ENCODE results near the gene SNX20.

Gene SNX20

GRCh38 chr16:50657241-50657640 lies 23.9 kb downstream of the SNX20 start:
- no peak for DNase-seq (ENCODE audit: low read depth)

GRCh38 chr16:50655558-50656055 lies 25.5 kb downstream of the SNX20 start:
- no peak for DNase-seq (ENCODE audit: low read depth)

DNA sequence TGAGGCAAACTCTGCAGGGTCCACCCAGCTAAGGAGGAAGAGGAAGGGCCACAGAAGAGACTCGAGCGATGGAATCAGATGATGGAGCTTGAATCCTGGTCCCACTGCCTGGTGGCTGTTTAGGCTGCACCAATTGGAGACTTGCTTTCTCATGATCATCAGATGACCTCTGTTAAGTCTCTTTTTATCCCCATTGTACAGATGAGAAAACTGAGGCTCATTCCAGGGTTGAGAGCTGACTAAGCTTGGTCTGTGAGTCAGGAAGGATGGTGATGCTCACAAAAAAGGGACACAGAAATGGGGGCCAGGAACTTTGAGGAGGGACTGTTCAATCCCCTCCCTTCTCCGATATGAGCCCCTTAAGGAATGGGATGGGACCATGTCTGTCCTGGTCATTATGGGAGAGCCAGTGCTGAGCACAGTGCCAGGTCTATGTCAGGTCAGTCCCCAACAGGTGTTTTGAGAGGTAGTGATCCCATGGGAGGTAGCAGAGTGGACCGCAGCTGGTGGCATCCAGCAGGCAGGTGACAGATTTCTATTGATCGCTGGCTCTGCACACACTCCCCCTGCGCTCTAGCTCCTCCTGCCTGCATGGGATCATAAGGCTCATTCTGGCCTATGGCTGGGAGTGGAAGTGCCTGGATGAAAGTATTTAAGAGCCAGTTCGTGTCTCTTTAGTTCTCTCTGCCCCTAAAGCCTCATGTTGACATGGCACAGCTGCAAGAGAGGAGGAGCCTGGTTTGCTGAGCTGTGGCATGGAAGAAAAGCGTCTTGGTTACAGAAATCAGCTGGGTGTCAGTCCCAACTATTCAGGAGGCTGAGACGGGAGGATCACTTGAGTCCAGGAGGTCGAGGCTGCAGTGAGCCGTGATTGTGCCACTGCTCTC lies 27.2 kb downstream of the SNX20 start:
- DNase-seq (ENCODE audit: low read depth) = no peak

DNA sequence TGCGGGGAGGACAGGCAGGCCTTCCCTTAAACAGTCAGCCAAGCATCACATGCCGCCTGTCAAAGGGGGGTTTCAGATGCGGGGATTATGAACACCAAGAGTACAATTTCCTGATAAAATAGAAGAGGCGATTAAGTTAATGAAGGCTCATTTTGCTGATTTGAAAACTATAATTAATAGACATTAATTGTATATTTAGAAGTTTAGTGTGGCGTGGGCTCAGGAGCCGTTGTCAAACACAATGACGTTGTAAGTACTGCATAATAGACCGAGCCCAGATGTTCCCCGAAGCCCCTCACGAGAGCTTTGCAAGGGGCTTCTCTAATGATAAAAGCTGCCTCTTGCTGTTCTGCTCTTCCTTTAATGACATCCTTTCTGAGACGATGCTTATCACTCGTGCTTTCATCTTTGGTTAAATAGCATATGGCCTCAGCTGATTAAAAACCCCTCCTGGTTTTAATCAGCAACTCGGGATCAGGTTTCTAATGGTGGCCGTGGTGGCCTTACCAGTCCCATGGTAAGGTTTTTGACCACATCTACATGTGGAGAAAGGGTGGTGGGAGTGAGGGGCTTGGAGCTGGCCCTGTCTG lies 28.2 kb downstream of the SNX20 start:
- DNase-seq (ENCODE audit: low read depth) = no peak

- DNase-seq (ENCODE audit: low read depth) = no peak
Observed at GRCh38 chr16:50651835-50652438, 29.2 kb downstream of the SNX20 start.

GRCh38 chr16:50646345-50646744 lies 34.8 kb downstream of the SNX20 start:
- no peak for DNase-seq (ENCODE audit: low read depth)

GRCh38 chr16:50645563-50646220 lies 35.4 kb downstream of the SNX20 start:
- no peak for DNase-seq (ENCODE audit: low read depth)

DNA sequence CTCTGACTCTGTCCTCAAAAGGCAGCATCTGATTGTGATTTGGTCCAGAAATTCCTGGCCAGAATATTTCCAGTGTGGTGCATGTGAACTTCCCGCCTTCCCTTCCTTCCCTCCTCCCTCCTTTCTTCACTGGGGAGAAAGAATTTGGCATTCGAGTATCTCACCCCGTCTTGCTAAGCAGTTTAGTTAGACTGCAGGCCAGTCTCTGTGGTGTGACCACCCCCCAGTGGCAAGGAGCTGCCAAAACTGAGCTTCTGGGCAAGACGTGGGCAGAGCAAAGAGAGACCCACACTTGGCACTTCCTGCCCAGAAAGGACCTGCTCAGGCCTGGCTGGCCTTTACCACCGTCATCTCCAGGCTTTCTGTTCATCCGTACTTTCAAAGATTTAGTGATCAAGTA lies 36.4 kb downstream of the SNX20 start:
- no peak for DNase-seq (ENCODE audit: low read depth)

DNA sequence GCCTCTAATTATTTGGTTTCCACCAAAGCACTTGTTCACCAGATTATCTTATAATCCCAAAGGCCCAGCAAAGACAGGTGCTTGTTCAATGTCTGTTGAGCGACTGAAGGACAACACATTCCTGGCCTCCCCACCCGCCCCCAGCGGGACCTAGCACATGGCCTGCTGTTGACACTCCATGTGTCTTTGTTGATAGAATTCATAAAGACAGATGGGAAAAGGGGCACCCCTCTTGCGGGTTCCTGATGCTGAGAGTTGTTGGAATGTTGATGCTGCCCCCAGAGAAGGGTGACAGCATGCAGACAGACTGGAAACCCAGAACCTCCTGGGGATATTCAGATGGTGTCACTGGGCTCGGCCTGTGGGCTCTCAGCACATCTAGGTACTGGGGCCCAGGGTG lies 36.9 kb downstream of the SNX20 start:
- no peak for DNase-seq (ENCODE audit: low read depth)

DNA sequence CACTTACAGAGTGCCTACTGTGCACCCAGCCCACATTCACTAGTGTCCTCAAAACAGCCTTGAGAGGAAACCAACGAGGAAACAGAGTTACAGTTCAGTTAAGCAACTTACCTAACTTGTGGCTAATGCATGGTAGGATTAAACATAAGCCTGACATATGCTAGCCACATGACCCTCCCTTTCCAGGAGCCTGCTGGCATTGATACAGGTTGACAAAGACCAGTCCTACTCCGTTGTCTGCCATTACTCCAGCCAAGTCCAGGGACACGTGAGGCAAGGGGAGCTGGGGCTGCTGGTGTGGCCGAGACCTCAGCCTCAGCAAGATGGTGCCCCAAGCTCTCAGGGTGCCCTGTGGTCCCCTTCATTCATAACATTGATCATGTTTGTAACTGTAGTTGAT lies 37.9 kb downstream of the SNX20 start:
- DNase-seq (ENCODE audit: low read depth) = no peak

GRCh38 chr16:50642349-50642748 lies 38.8 kb downstream of the SNX20 start:
- DNase-seq (ENCODE audit: low read depth) = no peak

DNA sequence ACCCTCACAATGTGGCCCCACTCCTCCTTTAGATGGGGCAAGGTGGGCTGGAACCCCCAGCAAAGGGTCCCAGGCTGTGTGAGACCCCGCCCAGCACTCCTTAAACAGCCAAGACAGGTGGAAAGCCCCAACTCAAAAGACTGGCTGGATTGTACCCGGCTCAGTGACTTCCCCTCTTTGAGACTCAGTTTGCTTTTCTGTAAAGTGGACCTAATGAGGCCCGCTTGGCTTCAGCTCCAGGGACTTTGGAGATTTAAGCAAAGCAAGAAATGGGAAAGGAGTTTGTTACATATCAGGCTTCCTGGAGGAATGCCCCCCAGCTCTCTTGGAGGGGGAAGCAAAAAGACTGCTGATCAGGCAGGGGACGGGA lies 39.3 kb downstream of the SNX20 start:
- no peak for DNase-seq (ENCODE audit: low read depth)

GRCh38 chr16:50640919-50641817 lies 39.9 kb downstream of the SNX20 start:
- DNase-seq (ENCODE audit: low read depth) = no peak

DNA sequence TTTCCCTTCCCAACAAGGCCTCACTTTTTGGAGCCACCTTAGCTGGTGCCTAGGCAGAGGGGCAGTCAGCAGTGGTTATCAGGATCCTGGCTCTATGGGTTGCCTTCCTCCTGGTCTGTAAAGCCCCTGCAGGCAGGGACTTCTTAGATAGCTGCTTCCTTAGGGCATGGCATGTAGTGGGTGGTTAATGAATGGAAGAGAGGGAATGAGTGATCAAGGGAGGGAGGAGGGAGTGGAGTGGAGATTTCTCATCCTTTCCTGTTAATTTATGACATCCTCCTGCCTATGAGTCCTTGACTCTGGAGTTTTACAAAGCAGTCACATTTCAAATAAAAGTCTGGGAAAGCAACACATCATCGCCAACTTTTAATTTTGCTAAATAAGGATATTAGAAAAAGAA lies 40.7 kb downstream of the SNX20 start:
- no peak for DNase-seq (ENCODE audit: low read depth)

DNA sequence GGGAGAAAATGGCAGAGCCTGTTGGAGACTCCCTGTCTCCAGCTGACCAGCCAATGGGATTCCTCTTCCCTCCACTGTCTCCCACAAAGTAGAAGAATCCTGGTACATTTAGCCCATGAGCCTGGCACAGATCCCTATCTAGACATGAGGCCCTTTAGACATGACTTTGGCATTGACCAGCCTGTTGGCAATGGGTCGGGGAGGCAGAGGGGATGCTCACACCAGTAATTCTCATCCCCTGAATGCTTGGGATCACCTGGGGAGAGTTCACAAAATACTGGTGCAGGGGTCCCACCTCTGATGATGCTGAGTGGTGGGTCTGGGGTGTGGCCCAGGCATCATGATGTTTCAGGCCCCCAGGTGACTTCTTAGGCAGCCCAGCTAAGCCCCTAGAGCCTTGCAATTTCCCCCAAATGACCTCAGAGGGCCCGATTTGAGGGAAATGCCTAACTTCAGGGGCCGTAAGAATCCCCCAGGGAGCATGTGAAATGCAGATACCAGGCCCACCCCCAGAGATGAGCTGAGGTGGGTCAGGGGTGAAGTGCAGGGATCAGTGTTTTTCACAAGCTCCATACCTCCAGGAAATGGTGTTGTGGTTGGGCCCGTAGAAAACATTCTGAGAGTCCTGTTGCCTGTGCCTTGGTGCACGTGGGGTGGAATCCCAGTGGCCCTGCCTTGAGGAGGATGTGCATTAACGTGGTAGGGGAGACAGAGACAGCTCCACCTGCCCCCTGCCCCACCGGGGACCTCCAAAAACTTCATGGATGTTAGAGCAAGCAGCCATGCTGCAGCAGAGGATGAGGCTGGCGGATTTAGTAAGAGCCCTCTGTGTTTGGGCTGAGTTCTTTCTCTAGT lies 42.1 kb downstream of the SNX20 start:
- DNase-seq (ENCODE audit: low read depth) = no peak

DNA sequence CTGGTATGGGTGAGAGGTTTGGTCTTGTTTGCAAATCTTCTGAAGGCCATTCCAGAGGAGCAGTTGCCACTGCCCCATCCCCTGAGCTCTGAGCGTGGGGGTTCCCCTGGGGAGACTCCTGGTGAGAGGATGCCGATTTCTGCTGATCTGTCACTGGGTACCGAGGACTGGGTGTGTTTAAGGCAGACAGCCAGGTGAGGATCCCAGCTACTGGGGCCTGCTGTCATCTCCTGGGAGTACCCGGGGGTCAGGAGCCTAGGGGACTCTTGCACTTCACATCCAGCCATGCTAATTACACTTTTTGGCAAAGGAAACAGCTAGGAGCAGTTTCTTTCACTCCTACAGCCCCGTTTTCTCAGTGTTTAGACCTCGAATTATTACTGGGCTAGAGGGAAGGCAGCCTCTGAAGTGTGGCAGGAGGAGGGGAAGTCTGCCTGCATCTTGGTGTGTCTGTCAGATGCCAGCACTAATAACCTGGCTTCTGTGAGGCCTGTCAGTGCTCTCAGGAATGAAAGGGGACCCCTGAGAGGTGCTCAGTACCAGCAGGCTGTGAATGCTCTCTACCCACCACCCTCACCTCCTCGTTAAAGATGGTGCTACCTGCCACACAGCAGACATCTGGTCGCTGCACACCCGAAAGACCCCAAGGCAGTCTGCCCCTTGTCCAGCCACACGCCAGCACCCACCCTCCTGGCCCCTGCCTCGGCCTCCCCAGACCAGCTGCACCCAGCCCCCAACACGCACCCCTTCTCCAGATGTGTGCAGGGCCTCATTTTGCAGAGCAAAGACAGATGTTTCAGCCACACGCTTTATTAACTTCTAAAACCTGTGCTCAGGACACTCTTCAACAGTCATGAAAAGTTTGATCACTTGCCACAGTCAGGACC lies 43.2 kb downstream of the SNX20 start:
- DNase-seq (ENCODE audit: low read depth) = no peak

DNA sequence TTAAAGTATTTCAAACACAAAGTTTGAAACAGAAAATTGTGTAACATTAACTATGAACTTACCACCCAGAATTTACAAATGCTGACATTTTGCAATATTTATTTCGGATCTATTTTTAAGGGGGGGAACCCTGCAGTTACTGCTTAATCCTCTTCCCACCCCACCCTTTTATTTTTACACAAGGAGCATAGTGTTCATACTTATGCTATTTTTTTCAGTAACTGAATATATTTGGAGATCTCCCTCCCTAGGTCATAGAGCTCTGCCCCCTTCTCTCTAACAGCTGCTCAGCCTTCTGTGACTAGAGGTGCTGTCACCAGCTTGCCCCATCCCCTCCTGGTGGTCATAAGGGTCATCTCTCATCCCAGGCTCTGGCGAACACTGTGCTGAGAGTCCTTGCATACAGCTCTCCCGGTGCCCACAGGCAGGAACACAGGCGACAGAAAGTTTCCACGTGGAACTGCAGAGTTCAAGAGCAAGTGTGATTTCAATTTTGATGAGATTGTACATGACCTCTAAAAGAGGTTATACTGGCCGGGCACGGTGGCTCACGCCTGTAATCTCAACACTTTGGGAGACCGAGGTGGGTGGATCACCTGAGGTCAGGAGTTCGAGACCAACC lies 44.2 kb downstream of the SNX20 start:
- no peak for DNase-seq (ENCODE audit: low read depth)

- no peak for DNase-seq (ENCODE audit: low read depth)
Observed at GRCh38 chr16:50635505-50636392, 45.4 kb downstream of the SNX20 start.

Measured in activated T-cell treated with anti-CD3 and anti-CD28 coated beads for 1 hour (primary cell).